K562 (cell line): Measurements from ENCODE around the gene DNAH9. TPM values are rescaled to one million over a fixed set of nuclear protein-coding genes. Genes with fewer than 3 reads are reported as not detected.

Experiments
- ATAC-seq: fragments of 200-7000 bp; cut with Tn5 transposase; 3 replicates; pipeline ENCODE4 v1.9.1; 2020; ENCODE audit warnings: moderate library complexity
- BruUV-seq: library from RNA; stranded (reverse); fragments of 400-500 nt; replicated peaks from 2 replicates; lab custom pipeline; 2021; lab: Mats Ljungman, UMichigan
- CTCF ChIA-PET: fragments of 300-600 bp; formaldehyde crosslinking; extraction: SDS; loops from one replicate; lab custom pipeline; 2021; ENCODE audit warnings: low intra/inter-chr PET ratio; lab: Yijun Ruan, JAX
- POLR2A ChIA-PET: fragments of 300-600, 350-650 bp; sonication (Branson Sonifier 250); formaldehyde crosslinking; extraction: SDS; loops from one replicate; lab custom pipeline; 2021; ENCODE audit warnings: antibody characterized with exemption, inconsistent platforms; lab: Yijun Ruan, JAX
- DNase-seq, 4 experiments: peaks; one replicate each; pipeline versions ENCODE4 v3.0.0 to v3.0.0-alpha.2; 2011 to 2018; ENCODE audit warnings: low spot score in 3 of 4, mixed read lengths in 3 of 4; ENCODE audit errors: extremely low read depth in 1 of 4
- FAIRE-seq: peaks from 2 replicates; lab custom pipeline; 2011; peaks lifted over from hg19 to GRCh38; lab: Jason Lieb, UNC
- H2AFZ ChIP-seq: 2 replicates; pipeline ENCODE4 v1.6.0; 2011; ENCODE audit warnings: low read depth, low read length, control low read depth, inconsistent platforms
- H3K27ac ChIP-seq: fragments of 200-600 bp; 3 replicates; pipeline ENCODE4 v1.8.0; 2011; ENCODE audit warnings: low read depth, mild to moderate bottlenecking, control low read depth, inconsistent platforms, low read length, moderate library complexity, mixed read lengths; ENCODE audit errors: extremely low read depth
- H3K27me3 ChIP-seq, 2 experiments: fragments of 300-600 bp in 1 of 2; 2 replicates in 1 of 2; 3 replicates in 1 of 2; pipeline versions ENCODE4 v1.6.0 to v1.8.0; 2011; ENCODE audit warnings: inconsistent platforms in 2 of 2, low read length in 2 of 2, mild to moderate bottlenecking in 1 of 2, mixed read lengths in 1 of 2, moderate library complexity in 1 of 2; ENCODE audit not compliant: control insufficient read depth in 2 of 2, insufficient read depth in 2 of 2
- H3K36me3 ChIP-seq: fragments of 300-600 bp; 3 replicates; pipeline ENCODE4 v1.8.0; 2011; ENCODE audit warnings: mild to moderate bottlenecking, low read length, inconsistent platforms; ENCODE audit not compliant: control insufficient read depth, insufficient read depth
- H3K4me1 ChIP-seq, 2 experiments: fragments of 200-600 bp in 1 of 2; replicated peaks in 1 of 2; 2 replicates in 1 of 2; 3 replicates in 1 of 2; pipeline versions ENCODE4 v1.5.1 to v1.8.0; 2011; ENCODE audit warnings: inconsistent platforms in 2 of 2, low read length in 2 of 2, mild to moderate bottlenecking in 1 of 2, mixed read lengths in 1 of 2, moderate library complexity in 1 of 2; ENCODE audit not compliant: control insufficient read depth in 2 of 2, insufficient read depth in 2 of 2
- H3K4me2 ChIP-seq: 2 replicates; pipeline ENCODE4 v1.6.1; 2011; ENCODE audit warnings: low read length, control low read depth, inconsistent platforms, mixed read lengths; ENCODE audit not compliant: insufficient read depth
- H3K4me3 ChIP-seq: fragments of 200-600 bp; sonication (generic), shearing (Covaris generic); 2 replicates; pipeline ENCODE4 v1.5.1; 2016; ENCODE audit warnings: control low read depth, inconsistent platforms
- H3K79me2 ChIP-seq: fragments of 200-600 bp; 3 replicates; pipeline ENCODE4 v1.8.0; 2011; ENCODE audit warnings: low read length, inconsistent platforms; ENCODE audit not compliant: control insufficient read depth, insufficient read depth
- H3K9ac ChIP-seq, 2 experiments: 2 replicates each; pipeline versions ENCODE4 v1.6.0 to v1.6.1; 2011; ENCODE audit warnings: low read depth in 2 of 2, low read length in 2 of 2, control low read depth in 1 of 2, inconsistent platforms in 1 of 2, mild to moderate bottlenecking in 1 of 2, mixed read lengths in 1 of 2; ENCODE audit not compliant: insufficient read depth in 1 of 2
- H3K9me1 ChIP-seq: one replicate; pipeline ENCODE4 v1.6.0; 2011; ENCODE audit warnings: inconsistent platforms, mild to moderate bottlenecking, low read length, moderate library complexity; ENCODE audit not compliant: control insufficient read depth, insufficient read depth
- H3K9me3 ChIP-seq: replicated peaks from 2 replicates; pipeline ENCODE4 v1.5.1; 2011; ENCODE audit warnings: low read depth, low read length, inconsistent platforms; ENCODE audit not compliant: control insufficient read depth, insufficient read depth
- H4K20me1 ChIP-seq: replicated peaks from 2 replicates; pipeline ENCODE4 v1.6.1; 2011; ENCODE audit warnings: low read length, inconsistent platforms, mixed read lengths; ENCODE audit not compliant: control insufficient read depth, insufficient read depth
- CREBBP ChIP-seq: IDR thresholded peaks from one replicate; pipeline ENCODE4 v1.6.1; 2012; ENCODE audit warnings: low read depth, mild to moderate bottlenecking, control low read depth, inconsistent platforms, low read length
- NFIC ChIP-seq: fragments of 450-650 bp; IDR thresholded peaks from 2 replicates; pipeline ENCODE4 v1.6.1; 2017; ENCODE audit warnings: mild to moderate bottlenecking, inconsistent platforms
- RBM25 ChIP-seq: fragments of 200-400 bp; formaldehyde crosslinking; IDR thresholded peaks from 2 replicates; pipeline ENCODE4 v1.6.1; 2018; ENCODE audit warnings: low read length, low read depth, moderate library complexity; ENCODE audit not compliant: severe bottlenecking
- SMARCE1 ChIP-seq: fragments of 450-650 bp; IDR thresholded peaks from 2 replicates; pipeline ENCODE4 v1.7.1; 2016; ENCODE audit warnings: mild to moderate bottlenecking
- SP1 ChIP-seq: sonication (generic); formaldehyde crosslinking; IDR thresholded peaks from 2 replicates; pipeline ENCODE4 v1.8.1; 2022; ENCODE audit warnings: mild to moderate bottlenecking, missing genetic modification reagents
- ZNF134 ChIP-seq: fragments of 250-450 bp; sonication (Bioruptor Pico); conservative IDR thresholded peaks from 2 replicates; pipeline ENCODE4 v1.4.0; 2020
- WGBS: fragments of 100-300 bp; shearing (Covaris generic); methylation state at CpG from one replicate; pipeline ENCODE4 v1.1.6; 2016; ENCODE audit warnings: low coverage, mixed read lengths; ENCODE audit not compliant: insufficient coverage; ENCODE audit errors: missing lambda C conversion rate; 5-methylcytosine and 5-hydroxymethylcytosine counted together
- in situ Hi-C: fragments of 300-500 bp; cut with MboI; formaldehyde crosslinking; loops from 4 replicates; pipeline ENCODE4 v1.15.0; 2018; ENCODE audit warnings: inconsistent platforms, mixed read lengths
- intact Hi-C: fragments of 100-400 bp; cut with micrococcal nuclease; formaldehyde crosslinking; loops from 2 replicates; pipeline ENCODE4 v1.14.2; 2022
- polyA plus RNA-seq, 8 experiments: library from polyadenylated mRNA; depleted of rRNA in 4 of 8; stranded (reverse) in 5 of 8; unstranded in 3 of 8; fragments of >200 nt; fragmentation: Nextera tagmentation in 2 of 8; fragmentation: Illumina TruSeq in 1 of 8; extraction: Ambion mirVana in 2 of 8; extraction: Trizol in 1 of 8; gene quantifications; 2 replicates each; pipeline versions ENCODE4 v1.2.1 to v1.2.3, GENCODE V29; 2011 to 2014; ENCODE audit warnings: inconsistent platforms in 1 of 8, missing spikeins in 1 of 8
- total RNA-seq, 7 experiments: library from RNA; depleted of rRNA in 6 of 7; stranded (reverse); fragments of >200 nt in 6 of 7; fragmentation: Illumina TruSeq in 2 of 7; extraction: Trizol in 2 of 7; gene quantifications; 2 replicates each; pipeline versions ENCODE4 v1.2.1 to v1.2.3, GENCODE V29; 2011 to 2021; ENCODE audit warnings: low replicate concordance in 1 of 7
- TF ChIP-seq, protein P1 (sequence below): fragments of 250-450 bp; sonication (Bioruptor Pico); IDR thresholded peaks from 2 replicates; pipeline ENCODE4 v1.8.0; 2021; ENCODE audit warnings: mild to moderate bottlenecking, moderate library complexity
- TF ChIP-seq, protein P2 (sequence below): sonication (generic); formaldehyde crosslinking; IDR thresholded peaks from 2 replicates; pipeline ENCODE4 v1.8.1; 2023; ENCODE audit warnings: mild to moderate bottlenecking, missing genetic modification reagents

The DNAH9 gene
- total and polyA plus RNA-seq, 9 of the 15 experiments (the other 6 are each of a cell fraction or from before 2014, with no cell fraction given): not detected

DNA sequence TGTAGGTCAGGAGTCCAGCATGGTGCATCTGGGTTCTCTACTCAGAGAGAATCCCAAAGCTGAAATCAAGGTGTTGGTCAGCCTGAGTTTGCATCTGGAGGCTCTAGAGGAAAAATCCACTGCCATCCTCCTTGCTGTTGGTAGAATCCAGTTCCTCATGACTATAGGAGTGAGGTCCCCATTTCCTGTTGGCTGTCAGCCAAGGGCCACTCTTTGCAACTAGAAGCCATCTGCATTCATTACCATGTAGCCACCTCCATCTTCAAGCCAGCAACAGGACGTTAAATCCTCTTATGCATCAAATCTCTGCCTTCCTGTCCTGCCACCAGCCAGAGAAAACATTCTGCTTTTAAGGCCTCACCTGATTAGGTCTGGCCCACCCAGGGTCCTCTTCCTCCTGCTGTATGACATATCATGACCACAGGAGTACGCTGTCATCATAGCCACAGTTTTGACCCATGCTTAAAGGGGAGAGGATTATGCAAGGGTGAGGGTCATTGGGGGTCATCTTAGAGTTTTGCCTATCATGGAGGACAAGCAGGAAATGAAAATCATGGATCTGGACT is 40.5 kb downstream of the DNAH9 start:
- Histone ChIP-seq H3K9me3 (no peaks in the 10 kb centered on the region), H3K9me1 (no peaks in the 10 kb centered on the region), H3K4me3 (no peak overlapping the region), H3K27me3 (no peaks in the 10 kb centered on the region), H3K9ac (no peak overlapping the region), H4K20me1 (no peaks in the 10 kb centered on the region), H3K27ac (no peak overlapping the region), H3K4me1 (no peaks in the 10 kb centered on the region), H3K79me2 (no peaks in the 10 kb centered on the region), H3K4me2 (no peak overlapping the region), H2AFZ (no peak overlapping the region), H3K36me3 (no peaks in the 10 kb centered on the region)
- no peak for ATAC-seq
- TF ChIP-seq CREBBP (no peak), RBM25 (peak; percentile 16), SMARCE1 (no peak), SP1 (CRISPR knock-in tag) (no peak), ZNF134 (peak; percentile 93), NFIC (peak; percentile 56)
- TF ChIP-seq, protein P1, sequence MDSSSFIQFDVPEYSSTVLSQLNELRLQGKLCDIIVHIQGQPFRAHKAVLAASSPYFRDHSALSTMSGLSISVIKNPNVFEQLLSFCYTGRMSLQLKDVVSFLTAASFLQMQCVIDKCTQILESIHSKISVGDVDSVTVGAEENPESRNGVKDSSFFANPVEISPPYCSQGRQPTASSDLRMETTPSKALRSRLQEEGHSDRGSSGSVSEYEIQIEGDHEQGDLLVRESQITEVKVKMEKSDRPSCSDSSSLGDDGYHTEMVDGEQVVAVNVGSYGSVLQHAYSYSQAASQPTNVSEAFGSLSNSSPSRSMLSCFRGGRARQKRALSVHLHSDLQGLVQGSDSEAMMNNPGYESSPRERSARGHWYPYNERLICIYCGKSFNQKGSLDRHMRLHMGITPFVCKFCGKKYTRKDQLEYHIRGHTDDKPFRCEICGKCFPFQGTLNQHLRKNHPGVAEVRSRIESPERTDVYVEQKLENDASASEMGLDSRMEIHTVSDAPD (CRISPR knock-in tag): no peak
- TF ChIP-seq, protein P2, sequence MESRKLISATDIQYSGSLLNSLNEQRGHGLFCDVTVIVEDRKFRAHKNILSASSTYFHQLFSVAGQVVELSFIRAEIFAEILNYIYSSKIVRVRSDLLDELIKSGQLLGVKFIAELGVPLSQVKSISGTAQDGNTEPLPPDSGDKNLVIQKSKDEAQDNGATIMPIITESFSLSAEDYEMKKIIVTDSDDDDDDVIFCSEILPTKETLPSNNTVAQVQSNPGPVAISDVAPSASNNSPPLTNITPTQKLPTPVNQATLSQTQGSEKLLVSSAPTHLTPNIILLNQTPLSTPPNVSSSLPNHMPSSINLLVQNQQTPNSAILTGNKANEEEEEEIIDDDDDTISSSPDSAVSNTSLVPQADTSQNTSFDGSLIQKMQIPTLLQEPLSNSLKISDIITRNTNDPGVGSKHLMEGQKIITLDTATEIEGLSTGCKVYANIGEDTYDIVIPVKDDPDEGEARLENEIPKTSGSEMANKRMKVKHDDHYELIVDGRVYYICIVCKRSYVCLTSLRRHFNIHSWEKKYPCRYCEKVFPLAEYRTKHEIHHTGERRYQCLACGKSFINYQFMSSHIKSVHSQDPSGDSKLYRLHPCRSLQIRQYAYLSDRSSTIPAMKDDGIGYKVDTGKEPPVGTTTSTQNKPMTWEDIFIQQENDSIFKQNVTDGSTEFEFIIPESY (CRISPR knock-in tag): no peak
- intact Hi-C loops (no loop called here), in situ Hi-C loops (no loop called here)
- no peak for DNase-seq
- 14% methylated on average over 2 of the region's 2 CpGs for WGBS
- ChIA-PET POLR2A (no interaction called here), CTCF (interaction anchor here (0.7 kb wide), 1 partner anchor 253 kb away, joined by 4 read pairs; no protein-coding TSS in a partner anchor)
- no peak for FAIRE-seq
- BruUV-seq: no TSS peak
